ENCODE data around the gene PEX3.

Gene PEX3

DNA sequence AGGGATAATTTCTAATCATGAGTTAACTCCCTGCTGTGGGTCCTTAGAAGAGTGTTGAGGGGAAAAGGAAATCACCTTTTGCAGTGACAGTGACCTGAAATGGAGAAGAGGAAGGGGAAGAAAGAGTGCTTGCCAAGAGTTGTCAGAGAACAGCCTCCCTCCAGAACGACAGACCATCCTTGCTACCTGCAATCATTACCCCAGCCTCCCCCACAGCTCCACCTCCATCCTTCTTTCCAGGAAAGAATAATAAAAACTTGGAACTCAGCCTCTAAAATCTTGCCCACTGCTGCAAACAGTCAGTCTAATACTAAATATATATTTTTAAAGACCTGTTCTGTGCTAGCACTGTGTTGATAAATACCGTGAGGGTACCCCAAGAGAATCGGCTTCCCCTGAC is 89.6 kb downstream of the PEX3 start:
- DNase-seq = no peak
